ENCODE data around the gene TMSB4Y.

- no peak for TF ChIP-seq EZH2phosphoT487 (IDR thresholded peaks at IDR 0.05; ENCODE audit: low read length)
- TF ChIP-seq, protein P1, sequence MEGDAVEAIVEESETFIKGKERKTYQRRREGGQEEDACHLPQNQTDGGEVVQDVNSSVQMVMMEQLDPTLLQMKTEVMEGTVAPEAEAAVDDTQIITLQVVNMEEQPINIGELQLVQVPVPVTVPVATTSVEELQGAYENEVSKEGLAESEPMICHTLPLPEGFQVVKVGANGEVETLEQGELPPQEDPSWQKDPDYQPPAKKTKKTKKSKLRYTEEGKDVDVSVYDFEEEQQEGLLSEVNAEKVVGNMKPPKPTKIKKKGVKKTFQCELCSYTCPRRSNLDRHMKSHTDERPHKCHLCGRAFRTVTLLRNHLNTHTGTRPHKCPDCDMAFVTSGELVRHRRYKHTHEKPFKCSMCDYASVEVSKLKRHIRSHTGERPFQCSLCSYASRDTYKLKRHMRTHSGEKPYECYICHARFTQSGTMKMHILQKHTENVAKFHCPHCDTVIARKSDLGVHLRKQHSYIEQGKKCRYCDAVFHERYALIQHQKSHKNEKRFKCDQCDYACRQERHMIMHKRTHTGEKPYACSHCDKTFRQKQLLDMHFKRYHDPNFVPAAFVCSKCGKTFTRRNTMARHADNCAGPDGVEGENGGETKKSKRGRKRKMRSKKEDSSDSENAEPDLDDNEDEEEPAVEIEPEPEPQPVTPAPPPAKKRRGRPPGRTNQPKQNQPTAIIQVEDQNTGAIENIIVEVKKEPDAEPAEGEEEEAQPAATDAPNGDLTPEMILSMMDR (IDR thresholded peaks at IDR 0.05; ENCODE audit: low read length), result no peak
Measured at GRCh38 chrY:13751289-13752071, 47.8 kb downstream of the TMSB4Y start.
